HG03066 (cell line): Measurements from ENCODE around the gene RBP5.

ENCODE experiments used
- ATAC-seq: cut with Tn5 transposase; IDR thresholded peaks from one replicate; pipeline ENCODE4 v1.9.1; 2021; ENCODE audit warnings: low read depth; ENCODE audit not compliant: unreplicated experiment

The RBP5 gene

DNA sequence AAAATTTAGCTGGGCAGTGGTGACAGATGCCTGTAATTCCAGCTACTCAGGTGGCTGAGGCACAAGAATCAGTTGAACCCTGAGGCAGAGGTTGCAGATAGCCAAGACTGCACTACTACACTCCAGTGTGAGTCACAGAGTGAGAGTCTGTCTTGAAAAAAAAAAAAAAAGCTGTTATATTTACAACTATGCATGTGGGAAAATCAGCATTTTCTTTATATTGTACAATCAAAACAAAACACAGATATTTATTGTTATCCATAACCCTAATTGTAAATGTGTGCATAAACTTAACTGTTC lies 48.9 kb downstream of the RBP5 start:
- ATAC-seq: no peak

DNA sequence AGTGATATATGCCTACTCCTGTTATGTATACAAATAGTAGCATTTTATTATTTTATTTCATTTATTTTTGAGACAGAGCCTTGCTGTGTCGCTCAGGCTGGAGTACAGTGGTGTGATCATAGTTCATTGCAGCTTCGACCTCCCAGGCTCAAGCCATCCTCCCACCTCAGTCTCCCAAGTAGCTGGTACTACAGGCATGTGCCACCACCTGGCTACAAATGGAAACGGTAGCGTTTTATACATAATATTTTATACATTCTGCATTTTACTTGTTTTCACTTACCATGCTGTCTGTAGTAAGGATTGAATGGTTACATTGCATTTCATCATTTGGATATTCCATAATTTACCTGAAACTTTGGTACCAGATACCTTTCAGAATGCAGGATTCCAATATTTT lies 50.5 kb downstream of the RBP5 start:
- no peak for ATAC-seq

DNA sequence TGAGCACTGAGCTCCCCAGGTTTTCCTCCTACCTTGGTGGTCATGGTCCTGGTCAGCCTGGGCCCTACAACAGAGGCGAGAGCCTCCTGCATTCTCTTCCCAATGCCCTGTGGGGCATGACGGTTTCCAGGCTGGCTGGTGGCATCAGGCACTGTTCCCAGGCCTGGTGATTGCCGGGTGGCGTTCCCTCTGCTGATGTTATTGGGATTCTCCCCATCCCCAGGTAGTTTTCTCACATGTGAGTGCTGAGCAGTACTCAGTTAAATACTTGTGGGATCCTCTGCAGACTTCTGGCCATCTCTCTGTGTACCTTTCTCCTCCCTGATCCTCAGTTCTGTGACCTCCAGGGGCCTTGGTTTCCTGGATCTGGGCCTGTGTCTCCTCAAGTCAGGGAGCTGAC lies 52.2 kb downstream of the RBP5 start:
- no peak for ATAC-seq

DNA sequence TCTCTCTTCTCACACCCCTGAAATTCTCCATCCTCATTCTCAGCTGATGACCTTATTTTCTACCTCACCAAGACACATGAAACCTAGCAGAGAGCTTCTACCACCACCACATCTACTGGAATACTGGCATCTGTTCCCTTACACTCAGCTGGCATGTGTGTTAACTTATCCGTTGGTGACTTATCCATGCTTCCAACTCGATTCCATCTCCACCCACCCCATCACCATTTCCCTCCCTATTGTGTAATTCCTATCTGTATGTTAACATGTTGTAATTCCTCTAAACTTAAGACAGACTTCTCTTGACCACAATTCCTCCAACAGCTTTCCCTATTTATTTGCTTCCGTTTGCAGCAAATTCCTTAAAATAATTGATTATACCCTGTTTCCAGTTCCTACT lies 52.8 kb downstream of the RBP5 start:
- ATAC-seq: no peak

DNA sequence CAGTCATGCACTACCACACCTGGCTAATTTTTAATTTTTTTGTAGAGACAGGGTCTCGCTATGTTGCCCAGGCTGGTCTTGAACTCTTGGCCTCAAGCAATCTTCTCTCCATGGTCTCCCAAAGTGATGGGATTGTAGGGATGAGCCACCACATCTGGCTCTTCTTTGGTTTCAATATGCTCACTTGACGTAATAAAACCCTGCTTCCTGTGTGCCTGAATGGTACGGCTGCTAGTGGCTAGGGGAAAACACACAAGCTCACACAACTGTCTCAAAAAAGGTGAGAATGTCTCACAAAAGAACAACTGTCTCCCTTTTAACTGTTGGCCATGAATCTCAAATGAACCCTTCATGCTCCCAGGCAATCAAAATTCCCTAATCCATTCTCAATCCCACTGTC lies 53.2 kb downstream of the RBP5 start:
- ATAC-seq: no peak

DNA sequence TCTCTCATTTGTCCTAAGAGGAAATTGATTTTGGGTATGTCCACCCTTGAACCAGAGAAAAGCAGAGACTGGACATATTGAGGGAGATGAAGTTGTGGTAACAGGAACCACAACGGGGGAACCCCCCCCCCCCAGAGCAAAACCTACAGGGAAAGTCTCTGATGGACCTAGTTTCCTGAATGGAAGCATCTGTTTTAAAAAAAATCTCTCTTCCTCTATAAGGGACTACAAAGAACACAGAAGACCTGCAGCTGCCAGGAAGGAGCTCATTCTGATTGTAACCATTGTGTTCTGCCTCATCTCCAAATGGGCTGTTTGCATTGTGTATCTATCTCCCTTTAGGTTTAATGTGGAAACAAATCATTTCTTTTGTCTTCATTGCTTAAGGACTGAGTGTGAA lies 54.7 kb downstream of the RBP5 start:
- ATAC-seq: no peak
